ENCODE results near the gene MANBA.
"Not testable (repeated sequence)": the region's sequence is repeated elsewhere in the genome, so short reads cannot be mapped to it uniquely, and the experiment has no call there.

MANBA gene

DNA sequence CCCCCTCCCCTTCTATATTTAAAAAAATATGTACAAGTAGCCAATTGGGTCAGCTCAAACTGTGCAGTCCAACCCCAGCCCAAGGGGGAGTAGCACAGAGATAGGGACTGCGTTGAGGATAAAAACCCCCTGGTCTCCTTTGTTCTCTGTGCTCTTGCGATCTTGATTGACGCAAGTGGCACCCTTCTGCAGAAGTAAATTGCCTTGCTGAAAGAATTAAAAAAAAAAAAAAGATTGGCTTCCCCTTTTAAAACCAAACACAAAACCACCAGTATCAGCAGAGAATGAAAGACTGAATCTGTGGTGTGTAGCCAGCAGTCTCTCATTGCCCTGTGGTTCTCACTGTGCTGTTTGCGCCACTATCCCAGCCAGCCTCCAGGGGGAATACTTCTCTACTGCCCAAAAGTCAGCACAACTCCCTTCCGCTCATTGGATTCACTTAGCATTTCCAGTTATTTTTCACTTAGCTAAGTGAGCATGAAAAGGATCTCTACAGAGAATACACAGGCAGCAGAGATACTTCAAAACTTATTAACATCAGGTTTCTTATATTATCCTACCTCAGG is 29.7 kb downstream of the MANBA start:
- POLR2A ChIA-PET: no interaction called here
- CTCF ChIA-PET: interaction anchor here (1.0 to 2.1 kb wide), 4 partner anchors 12 to 368 kb away, joined by 3 to 6 read pairs (median 4); partner anchors contain the start of gene BDH2
- WGBS (ENCODE audit: insufficient coverage): 99% methylated on average over 5 of the region's 5 CpGs

DNA sequence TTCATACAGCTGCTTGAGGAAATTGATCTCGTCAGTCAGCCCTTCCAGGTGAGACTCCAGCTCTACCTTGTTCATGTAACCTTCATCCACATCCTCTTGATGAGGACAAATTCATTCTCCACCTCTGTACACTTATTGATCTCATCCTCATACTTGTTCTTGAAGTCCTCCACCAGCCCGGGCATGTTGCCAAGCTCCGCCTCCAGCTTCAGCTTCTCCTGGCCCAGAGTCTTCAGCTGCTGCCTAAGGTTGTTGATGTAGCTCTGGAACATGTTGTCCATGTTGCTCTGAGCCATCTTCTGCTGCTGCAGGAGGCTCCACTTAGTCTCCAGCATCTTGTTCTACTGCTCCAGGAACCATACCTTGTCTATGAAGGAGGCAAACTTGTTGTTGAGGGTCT is 31.3 kb downstream of the MANBA start:
- DNase-seq; H3K27me3 ChIP-seq (replicated peaks in 2 of 5; ENCODE audit: control insufficient read depth in 4 of 5, insufficient read depth in 5 of 5, low read length in 4 of 5); POLR2A ChIA-PET; H3K4me3 ChIP-seq (ENCODE audit: control insufficient read depth in 1 of 7, extremely low read depth in 1 of 7, insufficient read depth in 4 of 7, low read depth in 2 of 7, low read length in 6 of 7); H3K4me1 ChIP-seq (ENCODE audit: control extremely low read depth in 1 of 4, control insufficient read depth in 4 of 4, insufficient read depth in 4 of 4, low read length in 3 of 4); H3K27ac ChIP-seq (ENCODE audit: insufficient read depth in 1 of 2, low read depth in 1 of 2, low read length in 2 of 2, poor library complexity in 1 of 2, severe bottlenecking in 2 of 2): not testable (repeated sequence)
- Histone ChIP-seq H3K36me3 (ENCODE audit: control insufficient read depth in 4 of 4, insufficient read depth in 4 of 4, low read length in 3 of 4) (peaks cover 4 to 61% (median 36%) of the 10 kb centered on the region in 4 experiments), H3K9me3 (ENCODE audit: control extremely low read depth in 1 of 5, control insufficient read depth in 4 of 5, insufficient read depth in 2 of 5, low read depth in 1 of 5, low read length in 4 of 5) (peaks cover 0 to 25% (median 24%) of the 10 kb centered on the region in 5 experiments)
- 91% methylated on average over 1 of the region's 3 CpGs for WGBS (ENCODE audit: insufficient coverage)
- CTCF ChIA-PET: interaction anchor here (1.1 to 1.4 kb wide), 3 partner anchors 32 to 105 kb away, joined by 3 to 7 read pairs (median 4); partner anchors contain the start of gene MANBA

More for the DNA sequence above, 29.7 kb downstream of the MANBA start:
- Histone ChIP-seq H3K27ac (ENCODE audit: insufficient read depth in 1 of 2, low read depth in 1 of 2, low read length in 2 of 2, poor library complexity in 1 of 2, severe bottlenecking in 2 of 2) (no peak overlapping the region), H3K27me3 (replicated peaks in 2 of 5; ENCODE audit: control insufficient read depth in 4 of 5, insufficient read depth in 5 of 5, low read length in 4 of 5) (no peaks in the 10 kb centered on the region), H3K9me3 (ENCODE audit: control extremely low read depth in 1 of 5, control insufficient read depth in 4 of 5, insufficient read depth in 2 of 5, low read depth in 1 of 5, low read length in 4 of 5) (peaks cover 0 to 25% (median 24%) of the 10 kb centered on the region in 5 experiments), H3K4me3 (ENCODE audit: control insufficient read depth in 1 of 7, extremely low read depth in 1 of 7, insufficient read depth in 4 of 7, low read depth in 2 of 7, low read length in 6 of 7) (no peak overlapping the region), H3K4me1 (ENCODE audit: control extremely low read depth in 1 of 4, control insufficient read depth in 4 of 4, insufficient read depth in 4 of 4, low read length in 3 of 4) (peaks cover 0 to 18% (median 12%) of the 10 kb centered on the region in 4 experiments), H3K36me3 (ENCODE audit: control insufficient read depth in 4 of 4, insufficient read depth in 4 of 4, low read length in 3 of 4) (peaks cover 2 to 51% (median 35%) of the 10 kb centered on the region in 4 experiments)
- no peak for DNase-seq

DNA sequence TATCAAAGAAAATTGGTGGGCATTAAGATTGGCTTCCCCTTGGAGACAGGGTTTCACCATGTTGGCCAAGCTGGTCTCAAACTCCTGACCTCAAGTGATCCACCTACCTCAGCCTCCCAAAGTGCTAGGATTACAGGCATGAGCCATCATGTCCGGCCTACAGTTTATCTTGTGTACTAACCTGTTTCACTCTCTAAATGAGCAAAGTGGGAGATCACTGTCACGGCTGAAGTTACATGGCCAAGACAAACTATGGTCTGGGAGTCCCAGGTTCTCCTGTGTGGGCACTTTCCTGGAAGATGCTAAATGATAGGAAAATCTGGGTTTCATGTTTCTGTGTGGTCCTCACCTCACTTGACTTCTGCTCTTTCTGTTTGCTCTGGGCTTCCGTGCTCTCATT is 33.8 kb downstream of the MANBA start:
- H3K4me1 ChIP-seq (ENCODE audit: control extremely low read depth in 1 of 4, control insufficient read depth in 4 of 4, insufficient read depth in 4 of 4, low read length in 3 of 4); H3K4me3 ChIP-seq (ENCODE audit: control insufficient read depth in 1 of 7, extremely low read depth in 1 of 7, insufficient read depth in 4 of 7, low read depth in 2 of 7, low read length in 6 of 7); H3K27ac ChIP-seq (ENCODE audit: insufficient read depth in 1 of 2, low read depth in 1 of 2, low read length in 2 of 2, poor library complexity in 1 of 2, severe bottlenecking in 2 of 2); POLR2A ChIA-PET; DNase-seq; CTCF ChIA-PET; H3K27me3 ChIP-seq (replicated peaks in 2 of 5; ENCODE audit: control insufficient read depth in 4 of 5, insufficient read depth in 5 of 5, low read length in 4 of 5): not testable (repeated sequence)
- 100% methylated on average over 2 of the region's 3 CpGs for WGBS (ENCODE audit: insufficient coverage)
- Histone ChIP-seq H3K36me3 (ENCODE audit: control insufficient read depth in 4 of 4, insufficient read depth in 4 of 4, low read length in 3 of 4) (peaks cover 11 to 59% (median 31%) of the 10 kb centered on the region in 4 experiments), H3K9me3 (ENCODE audit: control extremely low read depth in 1 of 5, control insufficient read depth in 4 of 5, insufficient read depth in 2 of 5, low read depth in 1 of 5, low read length in 4 of 5) (peaks cover 0 to 24% (median 20%) of the 10 kb centered on the region in 5 experiments)

DNA sequence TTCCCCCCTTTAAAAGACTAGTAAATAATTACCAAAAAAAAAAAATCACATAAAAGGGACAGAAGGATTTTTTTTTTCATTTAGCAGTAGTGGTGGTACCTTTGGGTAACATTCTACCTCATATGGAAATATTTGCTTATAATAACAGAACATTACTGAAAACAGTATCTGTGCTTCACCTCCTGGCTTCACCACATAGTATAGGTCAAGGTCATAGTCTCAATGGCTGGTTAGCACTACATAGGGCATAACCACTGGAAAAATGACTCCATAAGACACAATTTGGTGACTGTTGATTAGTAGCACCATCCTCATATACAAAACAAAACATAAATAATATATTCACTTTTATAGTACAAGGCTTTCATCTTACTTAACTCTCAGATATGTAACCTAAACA is 34.7 kb downstream of the MANBA start:
- Histone ChIP-seq H3K4me3 (ENCODE audit: control insufficient read depth in 1 of 7, extremely low read depth in 1 of 7, insufficient read depth in 4 of 7, low read depth in 2 of 7, low read length in 6 of 7) (no peak overlapping the region), H3K4me1 (ENCODE audit: control extremely low read depth in 1 of 4, control insufficient read depth in 4 of 4, insufficient read depth in 4 of 4, low read length in 3 of 4) (no peaks in the 10 kb centered on the region), H3K9me3 (ENCODE audit: control extremely low read depth in 1 of 5, control insufficient read depth in 4 of 5, insufficient read depth in 2 of 5, low read depth in 1 of 5, low read length in 4 of 5) (peaks cover 0 to 15% (median 12%) of the 10 kb centered on the region in 5 experiments), H3K36me3 (ENCODE audit: control insufficient read depth in 4 of 4, insufficient read depth in 4 of 4, low read length in 3 of 4) (peaks cover 11 to 59% (median 30%) of the 10 kb centered on the region in 4 experiments), H3K27ac (ENCODE audit: insufficient read depth in 1 of 2, low read depth in 1 of 2, low read length in 2 of 2, poor library complexity in 1 of 2, severe bottlenecking in 2 of 2) (no peak overlapping the region), H3K27me3 (replicated peaks in 2 of 5; ENCODE audit: control insufficient read depth in 4 of 5, insufficient read depth in 5 of 5, low read length in 4 of 5) (no peaks in the 10 kb centered on the region)
- POLR2A ChIA-PET: interaction anchor here (0.6 kb wide), 1 partner anchor 289 kb away, joined by 3 read pairs; no protein-coding TSS in a partner anchor
- DNase-seq: no peak
- CTCF ChIA-PET: no interaction called here

DNA sequence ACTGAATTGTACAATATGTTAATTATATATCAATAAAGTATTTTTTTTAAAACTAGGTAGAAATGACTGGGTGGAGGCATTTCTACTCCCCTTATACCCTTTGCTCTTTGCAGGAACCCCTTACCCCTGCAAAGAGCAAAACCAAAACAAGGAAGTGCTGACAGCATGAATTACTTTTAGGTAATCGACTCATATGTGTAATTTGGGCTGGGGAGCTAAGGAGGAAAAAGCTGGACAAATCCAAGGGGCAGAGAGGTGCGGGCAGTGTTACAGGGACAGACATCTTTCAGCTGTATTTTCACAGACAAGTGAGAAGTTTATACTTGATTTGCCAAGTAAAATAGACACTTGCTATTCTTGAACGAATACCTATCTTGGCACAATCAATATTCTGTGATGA is 35.5 kb downstream of the MANBA start:
- 83% methylated on average over 2 of the region's 3 CpGs for WGBS (ENCODE audit: insufficient coverage)
- Histone ChIP-seq H3K4me1 (ENCODE audit: control extremely low read depth in 1 of 4, control insufficient read depth in 4 of 4, insufficient read depth in 4 of 4, low read length in 3 of 4) (no peaks in the 10 kb centered on the region), H3K4me3 (ENCODE audit: control insufficient read depth in 1 of 7, extremely low read depth in 1 of 7, insufficient read depth in 4 of 7, low read depth in 2 of 7, low read length in 6 of 7) (no peak overlapping the region), H3K36me3 (ENCODE audit: control insufficient read depth in 4 of 4, insufficient read depth in 4 of 4, low read length in 3 of 4) (peaks cover 6 to 53% (median 29%) of the 10 kb centered on the region in 4 experiments), H3K9me3 (ENCODE audit: control extremely low read depth in 1 of 5, control insufficient read depth in 4 of 5, insufficient read depth in 2 of 5, low read depth in 1 of 5, low read length in 4 of 5) (peaks cover 0 to 7% (median 4%) of the 10 kb centered on the region in 5 experiments), H3K27me3 (replicated peaks in 2 of 5; ENCODE audit: control insufficient read depth in 4 of 5, insufficient read depth in 5 of 5, low read length in 4 of 5) (no peaks in the 10 kb centered on the region), H3K27ac (ENCODE audit: insufficient read depth in 1 of 2, low read depth in 1 of 2, low read length in 2 of 2, poor library complexity in 1 of 2, severe bottlenecking in 2 of 2) (no peak overlapping the region)
- CTCF ChIA-PET: no interaction called here
- no peak for DNase-seq
- POLR2A ChIA-PET: no interaction called here

DNA sequence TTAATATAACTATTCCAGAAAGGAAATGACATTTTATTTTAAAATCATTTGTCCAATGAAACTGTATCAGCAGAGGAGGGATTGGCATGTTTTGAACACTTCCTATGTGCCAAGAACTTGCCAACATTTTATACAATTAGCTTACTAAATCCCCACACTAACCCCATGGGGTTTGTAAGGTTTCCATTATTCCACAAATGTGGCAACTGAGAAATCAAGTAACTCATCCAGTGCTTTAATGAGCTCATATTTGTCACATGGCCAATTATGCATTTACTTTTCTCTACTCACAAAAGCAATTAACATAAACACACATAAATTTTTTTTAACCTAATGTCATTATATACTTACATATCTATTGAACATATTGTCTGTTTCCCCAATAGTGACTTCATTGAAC is 37.3 kb downstream of the MANBA start:
- Histone ChIP-seq H3K27me3 (replicated peaks in 2 of 5; ENCODE audit: control insufficient read depth in 4 of 5, insufficient read depth in 5 of 5, low read length in 4 of 5) (no peaks in the 10 kb centered on the region), H3K4me3 (ENCODE audit: control insufficient read depth in 1 of 7, extremely low read depth in 1 of 7, insufficient read depth in 4 of 7, low read depth in 2 of 7, low read length in 6 of 7) (no peak overlapping the region), H3K27ac (ENCODE audit: insufficient read depth in 1 of 2, low read depth in 1 of 2, low read length in 2 of 2, poor library complexity in 1 of 2, severe bottlenecking in 2 of 2) (no peak overlapping the region), H3K9me3 (ENCODE audit: control extremely low read depth in 1 of 5, control insufficient read depth in 4 of 5, insufficient read depth in 2 of 5, low read depth in 1 of 5, low read length in 4 of 5) (peaks cover 0 to 7% (median 2%) of the 10 kb centered on the region in 5 experiments), H3K36me3 (ENCODE audit: control insufficient read depth in 4 of 4, insufficient read depth in 4 of 4, low read length in 3 of 4) (peaks cover 10 to 52% (median 29%) of the 10 kb centered on the region in 4 experiments), H3K4me1 (ENCODE audit: control extremely low read depth in 1 of 4, control insufficient read depth in 4 of 4, insufficient read depth in 4 of 4, low read length in 3 of 4) (no peaks in the 10 kb centered on the region)
- CTCF ChIA-PET: interaction anchor here (1.4 kb wide), 1 partner anchor 15 kb away, joined by 3 read pairs; no protein-coding TSS in a partner anchor
- no peak for DNase-seq
- POLR2A ChIA-PET: no interaction called here

DNA sequence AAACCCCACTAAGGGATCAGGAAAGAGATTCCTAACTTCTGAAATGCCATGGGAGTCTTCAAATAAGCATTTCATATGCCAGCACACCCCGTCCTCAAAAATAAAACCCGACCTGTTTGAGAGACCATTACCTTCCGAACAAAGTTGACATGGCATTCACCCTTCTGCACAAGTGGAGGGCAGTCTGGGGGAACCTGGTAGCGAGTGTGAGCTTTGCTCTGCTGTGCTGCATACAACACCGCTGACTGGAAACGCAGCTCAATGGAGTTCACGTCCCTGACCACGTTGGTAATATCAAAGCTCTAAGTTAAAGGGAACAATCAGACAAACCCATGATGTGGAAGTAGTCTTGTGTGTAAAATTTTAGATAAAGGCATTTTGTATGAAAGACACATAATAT is 38.0 kb downstream of the MANBA start:
- no peaks in the 10 kb centered on the region for H3K4me1 ChIP-seq (ENCODE audit: control extremely low read depth in 1 of 4, control insufficient read depth in 4 of 4, insufficient read depth in 4 of 4, low read length in 3 of 4)
- POLR2A ChIA-PET: no interaction called here
- no peaks in the 10 kb centered on the region for H3K27me3 ChIP-seq (replicated peaks in 2 of 5; ENCODE audit: control insufficient read depth in 4 of 5, insufficient read depth in 5 of 5, low read length in 4 of 5)
- 96% methylated on average over 8 of the region's 8 CpGs for WGBS (ENCODE audit: insufficient coverage)
- no peak overlapping the region for H3K4me3 ChIP-seq (ENCODE audit: control insufficient read depth in 1 of 7, extremely low read depth in 1 of 7, insufficient read depth in 4 of 7, low read depth in 2 of 7, low read length in 6 of 7)
- no peak for DNase-seq
- H3K27ac ChIP-seq (ENCODE audit: insufficient read depth in 1 of 2, low read depth in 1 of 2, low read length in 2 of 2, poor library complexity in 1 of 2, severe bottlenecking in 2 of 2): no peak overlapping the region
- CTCF ChIA-PET: no interaction called here
- H3K36me3 ChIP-seq (ENCODE audit: control insufficient read depth in 4 of 4, insufficient read depth in 4 of 4, low read length in 3 of 4): peaks cover 12 to 59% (median 33%) of the 10 kb centered on the region in 4 experiments
- peaks cover 0 to 7% (median 2%) of the 10 kb centered on the region in 5 experiments for H3K9me3 ChIP-seq (ENCODE audit: control extremely low read depth in 1 of 5, control insufficient read depth in 4 of 5, insufficient read depth in 2 of 5, low read depth in 1 of 5, low read length in 4 of 5)
